Activated CD4-positive, alpha-beta T cell treated with anti-CD3 and anti-CD28 coated beads, Interleukin-2, amount 50 U/mL, for 1 hour (primary cell): ENCODE results near the gene SCO2.

Source experiments
- DNase-seq: peaks from one replicate; pipeline ENCODE4 v3.0.0-alpha.2; 2020

The SCO2 gene

DNA sequence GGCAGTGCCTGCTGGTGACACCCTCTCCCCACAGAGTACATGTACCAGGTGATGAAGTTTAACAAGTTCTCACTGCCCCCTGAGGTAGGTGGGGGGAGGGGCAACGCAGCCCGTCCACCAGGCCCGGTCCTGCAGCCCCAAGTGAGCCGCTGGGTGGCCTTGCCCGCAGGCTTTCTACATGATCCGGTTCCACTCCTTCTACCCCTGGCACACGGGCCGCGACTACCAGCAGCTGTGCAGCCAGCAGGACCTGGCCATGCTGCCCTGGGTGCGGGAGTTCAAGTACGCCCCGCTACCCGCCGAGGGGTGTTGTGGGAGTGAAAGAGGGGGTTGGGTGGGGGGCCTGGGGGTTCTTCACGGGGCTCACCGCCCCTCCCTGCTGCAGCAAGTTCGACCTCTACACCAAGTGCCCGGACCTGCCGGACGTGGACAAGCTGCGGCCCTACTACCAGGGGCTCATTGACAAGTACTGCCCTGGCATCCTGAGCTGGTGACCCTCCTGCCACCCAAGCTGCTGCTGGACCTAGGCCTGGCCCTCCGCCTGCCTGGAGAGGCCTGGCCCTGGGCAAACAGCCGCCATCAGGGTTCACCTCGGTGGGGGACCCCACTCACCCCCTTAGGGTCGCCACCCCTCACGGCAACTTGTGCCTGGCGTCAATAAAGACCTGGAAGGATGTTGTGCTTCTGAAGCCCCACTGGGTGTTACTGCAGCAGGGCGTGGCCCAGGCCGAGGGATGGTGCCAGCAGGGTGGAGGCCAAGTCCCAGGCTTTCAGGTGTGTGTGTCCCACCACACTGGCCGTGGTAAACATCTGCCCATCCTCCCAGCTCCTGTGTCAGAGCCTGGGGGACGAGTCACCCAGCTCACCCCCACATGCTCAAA, 35.8 kb downstream of the SCO2 start:
- DNase-seq, result no peak

GRCh38 chr22:50488886-50489285, 36.5 kb downstream of the SCO2 start:
- DNase-seq, result no peak

GRCh38 chr22:50488006-50488677, 37.3 kb downstream of the SCO2 start:
- no peak for DNase-seq

DNA sequence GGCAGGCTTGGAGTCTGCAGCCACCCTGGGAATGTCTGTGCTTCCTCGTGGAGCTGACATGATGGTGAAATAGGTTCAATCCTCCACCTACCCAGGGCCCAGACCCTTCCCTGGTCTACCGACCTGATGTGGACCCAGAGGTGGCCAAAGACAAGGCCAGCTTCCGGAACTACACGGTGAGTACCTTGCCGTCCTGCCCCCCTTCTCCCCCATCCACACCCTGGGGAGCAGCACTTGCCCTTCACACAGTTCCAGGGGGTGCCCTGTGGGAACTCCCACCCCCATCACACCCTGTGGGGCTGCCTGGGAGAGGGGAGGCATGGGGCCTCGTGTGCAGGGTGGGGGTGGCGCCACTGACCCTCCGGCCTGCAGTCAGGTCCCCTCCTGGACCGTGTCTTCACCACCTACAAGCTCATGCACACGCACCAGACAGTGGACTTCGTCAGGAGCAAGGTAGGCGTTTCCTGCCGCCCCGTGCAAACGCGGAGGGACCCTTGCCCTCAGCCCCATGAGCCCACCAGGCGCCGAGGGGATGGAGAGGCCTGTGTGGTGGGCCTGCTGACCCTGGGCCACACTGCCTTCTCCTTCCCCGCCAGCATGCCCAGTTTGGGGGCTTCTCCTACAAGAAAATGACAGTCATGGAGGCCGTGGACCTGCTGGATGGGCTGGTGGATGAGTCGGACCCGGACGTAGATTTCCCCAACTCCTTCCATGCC, 38.0 kb downstream of the SCO2 start:
- DNase-seq, result no peak

GRCh38 chr22:50486561-50487289, 38.7 kb downstream of the SCO2 start, which contains the start of gene MIOX:
Gene MIOX (plus strand): TSS chr22:50486859. CDS start chr22:50486898, 39 bp downstream.
- DNase-seq, result no peak

- DNase-seq, result no peak
Measured at GRCh38 chr22:50485221-50486131, 39.9 kb downstream of the SCO2 start.

DNA sequence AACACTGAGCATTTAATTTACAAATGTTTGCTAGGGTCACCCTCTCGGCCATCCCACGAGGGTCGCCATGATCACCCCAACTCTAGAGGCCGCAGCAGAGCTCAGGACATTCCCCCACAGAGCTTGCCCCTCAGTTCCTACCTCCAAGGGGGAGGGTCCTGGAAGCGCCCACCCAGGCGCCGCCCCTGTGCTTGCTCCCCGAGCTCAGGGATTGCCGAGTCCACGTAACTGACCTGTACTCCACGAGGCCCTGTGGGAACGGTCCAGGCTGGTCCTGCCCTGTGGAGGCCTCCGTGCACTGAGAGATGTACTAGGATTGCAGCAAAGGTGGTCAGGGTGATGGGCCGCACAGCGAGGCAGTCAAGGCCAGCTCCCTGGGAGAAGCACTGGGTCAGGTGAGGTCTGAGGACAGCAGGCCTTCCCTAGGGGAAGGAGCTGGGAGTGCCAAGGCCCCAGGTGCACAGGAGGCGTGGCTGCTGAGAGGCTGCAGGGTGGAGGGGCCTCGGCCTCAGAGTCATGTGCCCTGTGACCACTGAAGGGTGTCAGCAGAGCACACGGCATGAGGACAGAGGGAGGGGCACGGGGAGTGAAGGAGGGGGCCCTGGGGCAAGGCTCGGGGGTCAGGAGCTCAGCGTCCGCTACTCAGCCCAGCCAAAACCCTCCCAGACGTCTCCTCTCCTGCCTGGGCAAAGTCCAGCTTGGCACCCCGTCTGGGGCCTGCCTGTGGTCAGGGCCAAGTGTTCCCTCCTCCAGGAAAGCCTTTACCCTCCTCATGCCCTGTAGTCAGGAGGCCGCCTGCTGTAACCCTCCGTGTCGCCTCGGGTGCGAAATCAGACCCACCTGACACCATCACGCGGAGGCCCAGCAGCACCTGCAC, 41.2 kb downstream of the SCO2 start:
- DNase-seq, result no peak

GRCh38 chr22:50483556-50483955, 41.8 kb downstream of the SCO2 start:
- DNase-seq, result no peak

DNA sequence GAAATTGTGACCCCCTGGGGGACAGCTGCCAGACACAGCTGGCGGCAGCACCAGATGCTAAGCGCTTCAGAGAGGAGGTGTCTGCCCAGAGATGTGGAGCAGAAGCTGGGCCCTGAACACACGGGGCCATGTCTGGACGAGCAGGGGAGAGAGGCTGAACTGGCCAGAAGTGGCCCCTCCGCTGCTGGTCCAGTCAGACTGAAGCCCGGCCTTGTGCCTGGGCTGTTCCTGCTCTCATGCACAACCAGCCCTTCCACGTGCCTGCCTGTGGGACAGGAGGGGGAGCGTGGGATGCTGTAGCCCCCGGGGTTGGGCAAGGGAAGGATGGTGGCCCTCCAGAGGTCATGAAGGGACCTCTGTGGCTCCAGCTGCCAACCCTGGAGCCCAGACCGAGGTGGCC, 42.3 kb downstream of the SCO2 start:
- DNase-seq, result no peak

DNA sequence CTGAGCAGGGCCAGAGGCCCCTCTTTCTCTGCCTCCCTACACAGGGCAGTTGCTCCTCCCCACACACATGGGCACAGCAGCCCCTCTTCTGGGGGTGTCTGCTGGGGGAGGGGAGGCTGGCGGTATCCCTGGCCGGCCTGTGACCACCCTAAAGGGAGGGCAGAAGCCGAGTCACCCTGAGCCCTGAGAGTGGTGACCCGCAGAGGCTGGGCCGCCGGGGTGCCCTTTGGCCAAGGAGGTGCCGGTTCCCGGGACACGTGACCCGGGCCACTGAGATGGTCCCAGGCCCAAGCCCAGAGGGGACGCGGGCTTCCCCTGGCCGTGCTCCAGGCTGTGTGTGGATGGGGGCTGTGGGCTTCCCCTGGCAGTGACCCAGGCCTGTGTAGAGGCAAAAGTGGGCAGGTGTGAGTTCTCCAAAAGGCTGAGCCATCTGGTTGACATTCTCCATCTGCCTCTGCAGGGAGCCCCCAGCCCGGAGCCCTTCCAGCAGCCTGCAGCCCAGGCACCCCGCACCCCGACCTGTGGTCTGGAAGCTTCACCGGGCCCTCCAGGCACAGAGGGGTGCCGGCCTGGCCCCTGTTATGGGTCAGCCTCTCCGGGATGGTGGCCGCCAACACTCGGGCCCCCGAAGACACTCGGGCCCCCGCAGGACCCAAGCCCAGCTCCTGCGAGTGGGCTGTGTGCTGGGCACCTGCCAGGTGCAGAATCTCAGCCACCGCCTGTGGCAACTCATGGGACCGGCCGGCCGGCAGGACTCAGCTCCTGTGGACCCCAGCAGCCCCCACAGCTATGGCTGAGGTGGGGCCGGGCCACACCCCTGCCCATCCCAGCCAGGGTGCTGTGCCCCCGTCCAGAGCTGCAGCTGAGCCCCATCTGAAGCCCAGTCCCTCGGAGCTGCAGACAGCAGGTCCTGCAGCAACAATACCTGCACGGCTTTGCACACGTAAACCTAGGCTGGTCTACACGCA, 43.0 kb downstream of the SCO2 start:
- DNase-seq, result no peak

DNA sequence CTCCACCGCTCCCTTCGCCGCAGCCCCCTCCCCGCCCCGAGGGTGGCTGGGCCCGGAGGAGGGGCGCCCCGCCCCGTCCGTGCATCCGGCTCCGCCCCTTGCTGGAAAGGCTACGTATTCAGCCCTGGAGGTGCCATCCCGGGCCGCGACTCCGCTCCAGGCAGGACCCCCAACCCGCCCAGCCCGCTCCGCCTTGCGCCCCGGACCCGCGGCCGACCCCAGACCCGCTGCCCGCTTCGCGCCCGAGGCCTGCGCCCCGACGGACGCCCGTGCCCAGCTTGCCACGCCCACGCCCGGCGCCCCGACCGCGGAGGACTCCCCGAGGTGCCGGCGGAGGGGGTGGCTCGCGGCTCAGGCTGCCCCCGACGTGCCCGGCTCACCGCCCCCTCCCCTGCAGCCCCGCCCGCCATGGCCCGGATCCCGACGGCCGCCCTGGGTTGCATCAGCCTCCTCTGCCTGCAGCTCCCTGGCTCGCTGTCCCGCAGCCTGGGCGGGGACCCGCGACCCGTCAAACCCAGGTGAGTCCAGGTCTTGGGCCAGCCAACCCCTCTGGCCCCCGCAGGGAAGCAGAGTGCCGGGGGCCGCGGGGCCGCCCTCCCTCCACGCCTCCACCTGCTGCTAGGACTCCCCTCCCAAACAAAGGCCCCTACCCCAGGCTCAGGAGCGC, 43.8 kb downstream of the SCO2 start, which contains the start of gene ADM2:
Gene ADM2 (plus strand): TSS at position 104 of the 667 bp plus-strand sequence. CDS start 305 bp downstream, at position 409.
- DNase-seq, result peak; percentile 64

DNA sequence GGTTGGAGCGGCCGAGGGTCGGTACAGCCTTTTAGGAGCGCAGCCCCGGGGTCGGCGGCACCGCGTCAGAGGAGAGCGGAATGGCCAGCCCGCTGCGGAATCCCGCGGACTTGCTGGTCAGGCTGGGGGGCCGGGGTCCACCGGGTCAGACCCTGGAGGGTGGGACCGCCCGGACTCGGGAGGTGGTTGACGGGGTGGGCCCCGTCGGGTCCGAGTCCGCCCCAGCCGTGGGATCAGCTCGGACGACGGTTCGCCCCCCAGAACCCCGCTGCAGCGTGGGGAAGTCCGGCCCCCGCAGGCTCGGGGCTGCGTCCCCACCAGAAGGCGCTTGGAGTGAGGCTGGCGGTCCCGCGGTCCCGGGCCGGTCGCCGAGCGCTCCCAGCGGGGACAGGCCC, 44.4 kb downstream of the SCO2 start:
- no peak for DNase-seq

DNA sequence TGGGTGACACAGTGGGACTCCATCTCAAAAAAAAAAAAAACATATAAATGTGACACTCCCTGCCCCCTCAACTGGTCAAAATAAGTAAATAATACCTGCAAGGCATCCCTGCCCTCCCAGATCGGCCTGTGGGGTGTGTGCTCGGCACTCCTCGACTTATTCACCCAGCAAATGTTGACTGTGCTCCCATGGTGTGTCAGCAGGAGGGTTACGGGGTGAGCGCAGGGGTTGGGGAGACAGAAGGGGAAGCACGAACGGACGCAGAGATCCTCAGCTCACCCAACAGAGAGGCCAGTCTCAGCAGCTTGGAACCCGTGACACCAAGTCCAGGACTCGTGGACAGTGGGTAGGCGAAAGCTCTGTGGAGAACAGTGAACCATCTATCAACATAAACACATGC, 45.7 kb downstream of the SCO2 start:
- DNase-seq, result no peak

GRCh38 chr22:50477923-50478322, 47.5 kb downstream of the SCO2 start:
- DNase-seq, result no peak

- no peak for DNase-seq
Measured at GRCh38 chr22:50476868-50477267, 48.5 kb downstream of the SCO2 start.

GRCh38 chr22:50475652-50476002, 49.8 kb downstream of the SCO2 start:
- DNase-seq, result no peak

GRCh38 chr22:50474710-50475651, 50.4 kb downstream of the SCO2 start, which contains the start of gene SBF1:
Gene SBF1 (minus strand): TSS chr22:50475035. CDS start chr22:50474840, 195 bp downstream.
- DNase-seq, result peak; percentile 83
